Superior temporal gyrus (tissue), 1 donor: ENCODE measurements around the gene POMGNT2.
"Not testable (repeated sequence)": the region's sequence is repeated elsewhere in the genome, so short reads cannot be mapped to it uniquely, and the experiment has no call there.

Source experiments
- DNase-seq: peaks from one replicate; pipeline ENCODE4 v3.0.0-alpha.2; 2016; ENCODE audit errors: extremely low spot score

POMGNT2 gene

DNA sequence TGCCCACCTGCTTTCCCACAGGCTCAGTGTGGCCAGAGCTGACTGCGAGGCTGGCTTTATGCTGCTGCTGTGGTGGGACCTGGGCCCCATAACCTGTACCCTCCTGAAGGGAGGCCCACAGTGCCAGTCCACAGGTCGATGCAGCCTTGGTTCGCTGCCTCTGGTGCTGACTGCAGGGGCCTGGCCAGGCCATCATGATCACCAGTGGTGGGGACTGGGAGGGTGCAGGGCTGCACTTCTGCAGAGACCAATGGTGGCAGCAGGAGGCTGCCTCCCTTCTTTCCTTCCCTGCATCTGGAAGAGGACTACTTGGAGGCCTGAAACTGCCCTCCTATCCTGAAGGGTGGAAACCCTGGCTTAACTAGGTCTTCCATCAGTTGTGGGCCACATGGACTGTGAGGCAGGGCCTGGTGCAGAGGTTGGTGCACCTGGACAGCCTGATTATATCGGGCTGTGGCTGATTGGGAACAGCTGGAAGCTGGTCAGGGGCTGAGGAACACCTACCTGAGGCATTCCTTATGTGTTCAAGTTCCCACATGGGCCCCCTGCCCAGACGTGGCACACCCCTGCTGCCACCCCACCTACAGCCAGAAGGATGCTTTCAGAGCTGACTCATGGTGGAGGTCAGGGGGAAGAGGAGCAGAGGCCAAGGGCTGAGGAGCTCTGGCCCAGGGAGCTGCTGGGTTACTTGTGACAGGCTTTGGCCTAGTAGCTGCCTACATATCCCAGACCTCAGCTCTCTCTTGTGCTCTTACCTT lies 29.8 kb downstream of the POMGNT2 start:
- DNase-seq, result no peak

DNA sequence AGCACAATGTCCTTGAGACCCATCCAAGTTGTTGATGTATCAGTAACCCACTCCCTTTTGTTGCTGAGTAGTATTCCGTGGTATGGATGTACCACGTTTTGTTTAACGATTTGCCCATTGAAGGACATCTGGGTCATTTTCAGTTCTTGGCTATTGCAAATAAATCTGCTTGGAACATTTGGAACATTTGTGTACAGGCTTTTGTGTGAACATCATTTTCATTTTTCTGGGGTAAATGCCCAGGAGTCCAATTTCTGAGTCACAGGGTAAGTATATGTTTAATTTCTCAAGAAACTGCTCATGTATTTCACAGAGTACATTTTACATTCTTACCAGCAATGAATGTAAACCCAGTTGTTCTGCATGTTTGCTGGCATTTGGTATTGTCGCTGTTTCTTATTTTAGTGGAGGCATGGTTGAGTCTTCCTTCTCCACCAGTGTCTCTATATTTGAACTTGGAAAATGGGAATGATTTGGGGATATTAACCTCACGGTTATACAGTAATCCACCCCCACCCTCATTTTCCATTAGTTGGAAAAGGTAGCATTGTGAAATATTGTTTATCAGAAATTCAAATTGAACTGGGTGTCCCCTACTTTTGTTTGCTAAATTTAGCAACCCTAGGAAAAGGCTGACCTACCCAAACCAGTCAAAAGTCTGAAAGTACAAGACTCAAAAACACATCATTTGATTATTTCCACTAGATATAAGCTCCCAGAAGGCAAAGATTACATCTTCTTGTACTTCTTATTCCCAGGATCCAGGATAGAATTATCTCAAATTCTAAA lies 30.8 kb downstream of the POMGNT2 start:
- peak; percentile 31 for DNase-seq

DNA sequence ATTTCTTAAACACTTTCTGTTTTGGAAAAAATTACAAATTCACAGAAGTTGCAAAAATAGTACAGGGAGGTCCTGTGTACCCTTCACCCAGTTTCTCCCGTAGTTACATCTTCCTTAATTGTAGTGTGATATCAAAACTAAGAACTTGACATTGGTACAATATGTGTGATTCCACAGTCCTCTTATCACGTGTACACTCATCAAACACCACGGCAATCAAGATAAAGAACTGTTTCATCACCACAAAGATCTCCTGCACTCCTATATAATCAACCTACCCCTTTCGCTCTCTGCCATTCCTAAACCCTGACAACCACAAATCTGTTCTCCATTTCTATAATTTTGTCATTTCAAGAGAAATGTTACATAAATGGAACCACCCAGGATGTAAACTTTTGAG lies 31.4 kb downstream of the POMGNT2 start:
- no peak for DNase-seq

- DNase-seq, result no peak
Observed at GRCh38 chr3:43073836-43074220, 32.1 kb downstream of the POMGNT2 start.

GRCh38 chr3:43073116-43073835 lies 32.6 kb downstream of the POMGNT2 start:
- DNase-seq, result no peak

DNA sequence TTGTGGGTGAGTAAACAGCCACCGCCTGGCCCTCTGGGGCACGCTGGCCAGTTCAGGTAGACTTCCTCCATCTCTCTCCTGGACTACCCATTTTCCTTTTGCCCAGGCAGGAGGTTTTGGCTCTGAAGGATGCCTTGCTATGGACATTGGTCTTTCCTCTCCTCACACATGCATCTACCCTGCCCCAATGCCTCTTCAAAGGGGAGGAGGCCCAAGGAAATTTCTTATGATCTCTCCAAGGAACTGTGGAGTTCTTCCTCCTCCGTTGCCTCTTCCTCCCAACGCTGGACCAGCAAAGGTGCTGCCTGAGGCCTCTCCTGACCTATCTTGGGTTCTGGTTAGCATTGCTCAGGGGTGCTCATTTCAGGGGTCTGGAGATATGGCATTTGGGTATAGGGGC lies 33.5 kb downstream of the POMGNT2 start:
- DNase-seq, result no peak

- DNase-seq, result no peak
Observed at GRCh38 chr3:43071313-43071893, 34.5 kb downstream of the POMGNT2 start.

GRCh38 chr3:43070670-43071069 lies 35.2 kb downstream of the POMGNT2 start:
- DNase-seq, result not testable (repeated sequence)

- no peak for DNase-seq
Observed at GRCh38 chr3:43063114-43063513, 42.8 kb downstream of the POMGNT2 start.

DNA sequence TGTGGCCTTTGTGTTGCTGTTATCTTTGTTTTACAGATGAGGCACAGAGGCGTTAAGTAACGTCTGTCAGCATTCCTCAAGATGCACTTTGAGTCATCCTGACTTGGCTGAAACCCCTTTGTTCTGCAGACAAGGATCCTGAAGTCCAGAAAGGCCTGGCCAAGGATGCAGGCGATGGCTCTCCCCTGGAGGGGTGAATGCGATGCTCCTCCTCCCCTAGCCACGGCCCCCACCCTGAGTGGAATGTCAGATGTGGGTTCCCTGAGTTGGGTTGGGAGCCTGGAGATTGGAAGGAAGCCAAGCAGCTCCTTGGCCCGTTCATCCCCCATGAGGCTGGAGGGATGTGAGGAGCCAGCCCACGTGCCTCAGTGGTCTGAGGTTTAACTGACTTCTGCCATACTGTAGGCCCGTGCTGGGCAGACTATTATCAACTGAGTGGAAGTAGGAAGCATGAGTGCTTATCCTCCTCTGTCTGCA lies 43.3 kb downstream of the POMGNT2 start:
- DNase-seq, result no peak

GRCh38 chr3:43062040-43062563 lies 43.8 kb downstream of the POMGNT2 start:
- no peak for DNase-seq

DNA sequence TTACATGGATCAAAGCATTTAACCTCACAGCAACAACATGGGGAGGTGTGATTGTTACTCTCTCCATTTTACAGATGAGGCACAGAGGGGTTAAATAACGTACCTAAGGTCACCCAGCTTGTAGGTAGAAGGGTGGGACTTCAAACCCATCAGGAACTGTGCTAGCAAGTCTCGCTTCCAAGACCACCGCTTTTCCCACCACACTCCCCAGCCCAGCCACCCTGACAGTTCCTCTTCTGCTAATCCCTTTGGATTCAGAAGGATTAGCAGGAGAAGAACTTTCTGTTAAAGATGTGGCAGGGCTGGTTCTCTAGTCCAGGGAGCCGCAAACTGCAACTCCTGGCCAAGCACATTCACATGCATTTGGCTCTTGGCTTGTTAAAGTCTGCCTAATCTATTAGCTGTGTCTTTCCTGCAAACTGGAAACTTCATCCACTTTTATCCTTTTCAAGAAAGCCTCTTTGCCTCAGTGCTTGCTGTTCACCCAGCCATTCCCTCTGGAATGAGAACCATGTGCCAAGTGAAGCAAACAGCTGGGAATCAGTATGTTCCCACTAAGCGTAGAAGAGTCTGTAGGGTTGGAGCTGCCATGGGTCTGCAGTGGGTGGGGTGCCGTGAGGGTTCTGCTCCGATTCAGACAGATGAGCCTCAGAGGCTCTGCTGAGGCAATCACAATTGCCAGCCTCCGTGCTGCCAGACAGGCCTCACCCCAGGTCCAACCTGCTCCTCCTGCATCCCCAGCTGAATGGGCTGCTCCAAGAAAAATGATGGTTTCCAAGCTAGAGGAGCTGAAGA lies 44.6 kb downstream of the POMGNT2 start:
- DNase-seq, result no peak

- DNase-seq, result no peak
Observed at GRCh38 chr3:43059456-43059855, 46.4 kb downstream of the POMGNT2 start.

DNA sequence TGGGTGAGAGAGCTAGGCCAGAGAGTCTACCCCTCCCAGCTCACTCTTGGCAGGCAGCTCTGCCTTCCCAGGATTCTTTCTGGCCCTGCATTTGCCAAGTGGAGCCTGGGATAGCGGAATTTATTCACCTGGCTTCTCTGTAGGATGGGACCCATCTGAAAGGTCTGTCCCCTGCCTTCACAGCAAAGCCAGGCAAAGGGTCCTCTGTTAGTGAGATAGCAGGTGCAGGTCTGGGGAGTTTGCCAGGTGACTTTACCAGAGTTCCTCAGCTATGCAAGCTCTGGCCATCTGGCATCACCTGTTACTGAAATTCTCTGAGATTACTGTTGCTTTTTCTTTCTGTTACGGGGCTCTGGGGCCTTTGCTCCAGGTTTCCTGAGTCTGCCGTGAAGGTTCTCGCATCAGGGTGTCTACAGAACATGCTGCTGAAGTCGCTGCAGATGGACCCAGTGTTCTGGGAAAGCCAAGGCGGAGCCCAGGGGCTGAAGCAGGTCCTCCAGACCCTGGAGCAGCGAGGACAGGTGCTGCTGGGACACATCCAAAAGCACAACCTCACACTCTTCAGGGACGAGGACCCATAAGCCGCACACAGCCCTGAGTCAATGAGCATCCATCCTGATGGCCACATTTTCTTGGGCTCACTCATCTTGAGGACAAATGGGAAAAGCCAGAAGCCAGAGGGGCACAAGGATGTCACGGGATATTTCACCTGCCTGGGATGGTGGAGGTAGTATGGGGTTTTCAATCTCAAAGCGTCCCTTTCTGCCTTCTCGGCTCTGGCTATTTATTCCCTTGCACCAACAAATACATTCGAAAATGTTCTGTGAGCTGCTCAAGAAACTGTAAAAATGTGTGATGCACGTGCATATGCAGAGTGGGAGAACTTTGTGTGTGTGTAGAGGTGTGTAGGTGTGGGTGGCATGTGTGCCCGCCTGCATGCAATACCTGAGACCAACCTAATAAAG lies 49.8 kb downstream of the POMGNT2 start:
- no peak for DNase-seq

DNA sequence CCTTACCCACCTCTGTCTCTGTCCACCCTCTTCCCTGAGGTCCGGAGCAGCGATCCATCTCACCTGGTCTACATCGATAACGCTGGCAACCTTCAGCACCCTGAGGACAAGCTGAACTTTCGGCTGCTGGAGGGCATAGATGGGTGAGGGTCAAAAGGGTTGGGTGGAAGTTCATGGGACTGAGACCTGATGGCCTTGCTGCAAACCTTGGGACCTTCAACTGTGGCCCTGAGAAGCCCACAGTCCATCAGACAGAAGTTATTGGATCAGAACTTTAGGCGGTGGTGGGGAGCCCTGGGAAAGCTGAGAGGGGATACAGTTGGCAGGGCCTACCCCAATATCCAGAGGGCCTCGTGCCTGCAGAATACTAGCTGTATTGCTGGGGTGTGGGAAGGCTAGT lies 50.5 kb downstream of the POMGNT2 start:
- DNase-seq, result no peak

DNA sequence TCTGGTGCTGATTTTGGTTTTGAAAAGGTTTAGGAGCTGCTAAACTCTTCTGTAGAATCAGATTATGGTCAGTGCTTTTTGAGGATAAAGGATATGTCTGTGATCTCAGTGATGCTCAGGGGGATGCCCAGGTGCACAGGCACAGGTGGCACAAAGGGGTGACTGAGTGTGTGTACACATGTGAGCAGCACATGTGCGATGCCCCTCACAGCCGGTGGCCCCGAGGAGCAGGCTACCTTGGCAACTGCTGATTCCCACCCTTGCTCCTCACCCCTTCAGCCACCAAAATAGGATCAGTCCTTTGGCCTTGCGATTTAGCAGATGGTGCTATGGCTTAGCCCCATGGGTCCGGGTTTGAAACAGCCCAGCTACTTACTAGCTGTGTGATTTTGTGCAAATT lies 51.1 kb downstream of the POMGNT2 start:
- no peak for DNase-seq

DNA sequence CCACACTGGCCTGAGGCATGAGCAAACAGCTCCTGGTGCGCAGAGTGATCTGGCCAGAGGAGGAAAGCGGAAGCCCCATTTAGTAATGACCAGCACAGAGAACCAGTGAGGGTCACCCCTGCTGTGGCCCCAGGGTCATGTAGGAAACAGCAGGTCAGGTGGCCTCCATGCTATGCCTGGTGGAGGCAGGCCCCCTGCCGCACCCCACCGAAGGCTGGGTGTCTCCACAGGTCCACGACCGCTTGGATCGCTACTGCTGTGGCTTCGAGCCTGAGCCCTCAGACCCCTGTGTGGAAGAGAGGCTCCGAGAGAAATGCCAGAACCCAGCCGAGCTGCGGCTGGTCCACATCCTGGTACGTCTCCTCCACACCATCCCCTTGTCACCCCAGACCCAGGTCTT lies 52.6 kb downstream of the POMGNT2 start:
- no peak for DNase-seq

DNA sequence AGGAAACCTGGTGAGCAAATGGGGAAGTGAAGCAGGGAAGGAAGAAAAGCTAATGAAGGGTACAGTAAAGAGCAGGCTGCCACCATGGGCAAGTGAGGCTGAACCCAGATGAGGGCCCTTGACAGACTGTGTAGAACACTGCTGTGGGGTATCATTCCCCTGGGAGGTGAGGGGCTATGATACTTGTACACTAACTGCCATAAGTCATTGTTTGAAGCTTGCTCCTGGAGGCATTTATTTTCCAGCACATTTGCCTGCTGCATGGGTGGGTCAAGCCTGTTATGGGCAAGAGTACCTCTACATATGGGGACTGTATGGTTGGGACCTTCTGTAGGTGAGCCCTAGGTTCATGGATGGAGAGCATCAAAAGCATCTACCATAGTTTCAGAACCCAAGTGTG lies 57.4 kb downstream of the POMGNT2 start:
- DNase-seq, result no peak

DNA sequence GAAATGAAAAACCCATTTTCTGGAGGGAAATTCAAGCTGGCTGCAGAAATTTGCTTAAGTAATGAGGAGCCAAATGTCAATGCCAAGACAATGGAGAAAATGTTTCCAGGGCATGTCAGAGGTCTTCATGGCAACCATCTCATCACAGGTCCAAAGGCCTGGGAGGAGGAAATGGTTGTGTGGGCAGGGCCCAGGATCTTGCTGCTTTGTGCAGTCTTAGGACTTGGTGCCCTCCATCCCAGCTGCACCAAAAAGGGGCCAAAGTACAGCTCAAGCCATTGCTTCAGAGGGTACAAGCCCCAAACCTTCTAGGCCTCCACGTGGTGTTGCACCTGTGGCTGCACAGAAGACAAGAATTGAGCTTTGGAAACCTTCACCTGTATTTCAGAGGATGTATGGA lies 59.3 kb downstream of the POMGNT2 start:
- DNase-seq, result no peak

- DNase-seq, result not testable (repeated sequence)
Observed at GRCh38 chr3:43045079-43045478, 60.8 kb downstream of the POMGNT2 start.
